H1 (cell line): Measurements from ENCODE around the gene ADPRHL1. TPM values are rescaled to one million over a fixed set of nuclear protein-coding genes. Genes with fewer than 3 reads are reported as not detected.
"Not testable (repeated sequence)": the region's sequence is repeated elsewhere in the genome, so short reads cannot be mapped to it uniquely, and the experiment has no call there.

Experiments used
- CTCF ChIA-PET: fragments of 300-600 bp; sonication (Branson Sonifier 250); formaldehyde crosslinking; loops from one replicate; lab custom pipeline; 2021; ENCODE audit not compliant: partially characterized antibody; lab: Charles Lee
- POLR2A ChIA-PET: fragments of 300-600 bp; sonication (Branson Sonifier 250); formaldehyde crosslinking; loops from one replicate; lab custom pipeline; 2021; ENCODE audit warnings: inconsistent platforms; ENCODE audit not compliant: partially characterized antibody; lab: Charles Lee
- DNase-seq, 2 experiments: peaks; one replicate each; pipeline versions ENCODE4 v3.0.0 to v3.0.0-alpha.2; 2010 to 2022; ENCODE audit warnings: low spot score in 2 of 2, low read depth in 1 of 2, mixed read lengths in 1 of 2
- FAIRE-seq: peaks from 2 replicates; lab custom pipeline; 2011; peaks lifted over from hg19 to GRCh38; lab: Jason Lieb, UNC
- H2AFZ ChIP-seq: 2 replicates; pipeline ENCODE4 v1.8.1; 2012; ENCODE audit warnings: low read length, inconsistent platforms
- H2AK5ac ChIP-seq: 2 replicates; pipeline ENCODE4 v1.6.1; 2013; ENCODE audit warnings: low read depth, low read length
- H2BK120ac ChIP-seq: replicated peaks from 2 replicates; pipeline ENCODE3; 2013; ENCODE audit warnings: low read depth, low read length, inconsistent platforms
- H2BK12ac ChIP-seq: 2 replicates; pipeline ENCODE4 v1.6.1; 2013; ENCODE audit warnings: low read depth, low read length
- H2BK15ac ChIP-seq: 2 replicates; pipeline ENCODE4 v1.6.1; 2013; ENCODE audit warnings: low read length
- H2BK20ac ChIP-seq: 2 replicates; pipeline ENCODE4 v1.6.1; 2013; ENCODE audit warnings: low read length
- H2BK5ac ChIP-seq: 2 replicates; pipeline ENCODE4 v1.6.1; 2013; ENCODE audit warnings: low read depth, low read length
- H3K14ac ChIP-seq: 2 replicates; pipeline ENCODE4 v1.6.1; 2013; ENCODE audit warnings: inconsistent platforms; ENCODE audit not compliant: insufficient read length
- H3K18ac ChIP-seq: 2 replicates; pipeline ENCODE4 v1.6.1; 2013; ENCODE audit warnings: low read length; ENCODE audit errors: extremely low read depth
- H3K23ac ChIP-seq: 2 replicates; pipeline ENCODE4 v1.6.1; 2013; ENCODE audit warnings: inconsistent platforms; ENCODE audit not compliant: insufficient read length
- H3K23me2 ChIP-seq: 2 replicates; pipeline ENCODE4 v1.6.1; 2013; ENCODE audit warnings: low read depth, low read length
- H3K27ac ChIP-seq: 2 replicates; pipeline ENCODE4 v1.6.1; 2011; ENCODE audit warnings: low read depth, low read length, inconsistent platforms
- H3K27me3 ChIP-seq, 4 experiments: replicated peaks in 1 of 4; 1 replicate in 1 of 4; 2 replicates in 3 of 4; pipeline versions ENCODE4 v1.6.1 to v1.8.1; 2011 to 2013; ENCODE audit warnings: low read length in 3 of 4, mild to moderate bottlenecking in 3 of 4, inconsistent platforms in 2 of 4, mixed read lengths in 2 of 4, moderate library complexity in 1 of 4; ENCODE audit not compliant: control insufficient read depth in 3 of 4, insufficient read depth in 3 of 4; ENCODE audit errors: extremely low read depth in 1 of 4
- H3K36me3 ChIP-seq, 4 experiments: 2 replicates each; pipeline versions ENCODE4 v1.6.1 to v1.8.1; 2011 to 2013; ENCODE audit warnings: mild to moderate bottlenecking in 4 of 4, low read length in 3 of 4, moderate library complexity in 2 of 4, control low read depth in 1 of 4, inconsistent platforms in 1 of 4; ENCODE audit not compliant: insufficient read depth in 4 of 4, control insufficient read depth in 2 of 4
- H3K4ac ChIP-seq: replicated peaks from 2 replicates; pipeline ENCODE3; 2013; ENCODE audit warnings: low read length, low read depth, mixed read lengths, inconsistent platforms; ENCODE audit not compliant: insufficient read length
- H3K4me1 ChIP-seq, 4 experiments: replicated peaks in 1 of 4; 1 replicate in 1 of 4; 2 replicates in 3 of 4; pipeline versions ENCODE4 v1.6.1 to v1.8.1; 2011 to 2013; ENCODE audit warnings: low read length in 3 of 4, inconsistent platforms in 2 of 4, mixed read lengths in 1 of 4; ENCODE audit not compliant: insufficient read depth in 4 of 4, control insufficient read depth in 3 of 4
- H3K4me2 ChIP-seq, 2 experiments: 2 replicates each; pipeline versions ENCODE4 v1.6.1 to v1.8.1; 2011 to 2013; ENCODE audit warnings: low read depth in 2 of 2, low read length in 2 of 2, control low read depth in 1 of 2, inconsistent platforms in 1 of 2, mild to moderate bottlenecking in 1 of 2; ENCODE audit not compliant: insufficient read depth in 1 of 2
- H3K4me3 ChIP-seq, 4 experiments: fragments of 200-600, 300-600 bp in 1 of 4; sonication (generic), shearing (Covaris generic), sonication (Bioruptor Twin) in 1 of 4; 2 replicates each; pipeline versions ENCODE4 v1.5.1 to v1.8.1; 2011 to 2016; ENCODE audit warnings: low read length in 4 of 4, low read depth in 3 of 4, control low read depth in 2 of 4, inconsistent platforms in 2 of 4, mild to moderate bottlenecking in 2 of 4, mixed read lengths in 1 of 4, moderate library complexity in 1 of 4; ENCODE audit not compliant: insufficient read depth in 2 of 4; ENCODE audit errors: extremely low read depth in 1 of 4
- H3K56ac ChIP-seq: replicated peaks from 2 replicates; pipeline ENCODE3; 2013; ENCODE audit warnings: low read depth, mild to moderate bottlenecking, mixed read lengths, low read length, inconsistent platforms; ENCODE audit not compliant: insufficient read length
- H3K79me1 ChIP-seq: 2 replicates; pipeline ENCODE4 v1.6.1; 2013; ENCODE audit warnings: low read depth, low read length, control low read depth
- H3K79me2 ChIP-seq, 2 experiments: 2 replicates each; pipeline versions ENCODE4 v1.6.1 to v1.8.1; 2012 to 2013; ENCODE audit warnings: low read length in 2 of 2, mild to moderate bottlenecking in 2 of 2, inconsistent platforms in 1 of 2; ENCODE audit not compliant: insufficient read depth in 2 of 2, control insufficient read depth in 1 of 2
- H3K9ac ChIP-seq, 4 experiments: replicated peaks in 1 of 4; 1 replicate in 1 of 4; 2 replicates in 3 of 4; pipeline versions ENCODE4 v1.6.1 to v1.8.1; 2011 to 2013; ENCODE audit warnings: low read depth in 3 of 4, low read length in 3 of 4, control low read depth in 2 of 4, mild to moderate bottlenecking in 2 of 4, moderate library complexity in 2 of 4, inconsistent platforms in 1 of 4; ENCODE audit errors: extremely low read depth in 1 of 4
- H3K9me3 ChIP-seq, 2 experiments: 2 replicates each; pipeline versions ENCODE4 v1.6.1 to v1.8.1; 2012 to 2013; ENCODE audit warnings: mild to moderate bottlenecking in 2 of 2, moderate library complexity in 2 of 2, control low read depth in 1 of 2, inconsistent platforms in 1 of 2, low read depth in 1 of 2, low read length in 1 of 2, mixed read lengths in 1 of 2; ENCODE audit not compliant: insufficient read depth in 2 of 2
- H4K20me1 ChIP-seq, 2 experiments: replicated peaks in 1 of 2; 2 replicates each; pipeline versions ENCODE3 to v1.8.1; 2011 to 2013; ENCODE audit warnings: inconsistent platforms in 2 of 2, low read length in 2 of 2, mild to moderate bottlenecking in 1 of 2; ENCODE audit not compliant: insufficient read depth in 2 of 2, control insufficient read depth in 1 of 2
- H4K5ac ChIP-seq: 2 replicates; pipeline ENCODE4 v1.6.1; 2013; ENCODE audit warnings: low read length, low read depth, mixed read lengths, inconsistent platforms; ENCODE audit not compliant: insufficient read length
- H4K8ac ChIP-seq: 2 replicates; pipeline ENCODE4 v1.8.0; 2013; ENCODE audit warnings: mild to moderate bottlenecking, moderate library complexity, low read length, inconsistent platforms; ENCODE audit not compliant: insufficient read depth; ENCODE audit errors: extremely low read depth
- H4K91ac ChIP-seq: replicated peaks from 2 replicates; pipeline ENCODE3; 2013; ENCODE audit warnings: low read length, mixed read lengths, inconsistent platforms; ENCODE audit not compliant: insufficient read length
- WGBS, 2 experiments: shearing (Covaris generic) in 1 of 2; methylation state at CpG; one replicate each; pipeline versions ENCODE4 v1.1.6 to v1.1.7; 2013 to 2015; ENCODE audit warnings: low lambda C conversion rate in 2 of 2, mixed read lengths in 2 of 2, inconsistent platforms in 1 of 2, low coverage in 1 of 2, missing lambda C conversion rate in 1 of 2; ENCODE audit not compliant: insufficient replicate concordance in 2 of 2, insufficient coverage in 1 of 2, insufficient read length in 1 of 2; ENCODE audit errors: extremely low coverage in 1 of 2, missing lambda C conversion rate in 1 of 2; 5-methylcytosine and 5-hydroxymethylcytosine counted together
- polyA plus RNA-seq, 7 experiments: library from polyadenylated mRNA; depleted of rRNA in 3 of 7; stranded (reverse) in 5 of 7; unstranded in 2 of 7; fragments of >200 nt in 5 of 7; fragments of 200-250 nt in 2 of 7; gene quantifications; 1 replicate in 5 of 7; 2 replicates in 1 of 7; 4 replicates in 1 of 7; pipeline versions ENCODE4 v1.2.1 to v1.2.3, GENCODE V29; 2011 to 2013; ENCODE audit warnings: missing spikeins in 2 of 7, mixed read lengths in 2 of 7
- total RNA-seq: library from RNA; stranded (reverse); fragmentation: NEBNext Ultra II Directional; extraction: Animal tissue kit (Norgen Biotek cat#: 25700); gene quantifications from 2 replicates; pipeline ENCODE4 v1.2.1, GENCODE V29; 2021

Gene ADPRHL1
- total and polyA plus RNA-seq, 2 of the 8 experiments (the other 6 are each of a cell fraction or from before 2014, with no cell fraction given) = 0.74 to 1.7 TPM

- H3K9ac ChIP-seq, H4K5ac ChIP-seq, H3K36me3 ChIP-seq, H3K79me1 ChIP-seq, H3K9me3 ChIP-seq, H3K56ac ChIP-seq, H2BK12ac ChIP-seq, H4K20me1 ChIP-seq, DNase-seq, H3K79me2 ChIP-seq, FAIRE-seq, H2BK5ac ChIP-seq, H3K4me1 ChIP-seq, H3K27me3 ChIP-seq, H2BK20ac ChIP-seq, H4K8ac ChIP-seq, H3K23ac ChIP-seq, H2AK5ac ChIP-seq, H3K14ac ChIP-seq, H3K4me2 ChIP-seq, H2BK15ac ChIP-seq, H3K23me2 ChIP-seq, H2AFZ ChIP-seq, H4K91ac ChIP-seq, H2BK120ac ChIP-seq, H3K27ac ChIP-seq, H3K18ac ChIP-seq, H3K4me3 ChIP-seq, H3K4ac ChIP-seq, POLR2A ChIA-PET: not testable (repeated sequence)
- 92% methylated on average over 9 of the region's 9 CpGs; no CpG with 5 or more reads in 1 of the 2 experiments for WGBS, 2 experiments
- CTCF ChIA-PET = interaction anchor here (0.9 to 4.0 kb wide), 13 partner anchors 9 to 169 kb away, joined by 3 to 18 read pairs (median 4); no protein-coding TSS in a partner anchor
Observed at GRCh38 chr13:113450348-113450744, 2.9 kb downstream of the ADPRHL1 start.
